IMR-90 (cell line): ENCODE results near the gene PTPN4. TPM values are rescaled to one million over a fixed set of nuclear protein-coding genes. Genes with fewer than 3 reads are reported as not detected.

Source experiments
- ATAC-seq: fragments of 200-7000 bp; cut with Tn5 transposase; 2 replicates; pipeline ENCODE4 v1.9.1; 2020; ENCODE audit warnings: low read depth, mild to moderate bottlenecking, moderate library complexity
- BruUV-seq: library from RNA; stranded (reverse); fragments of 400-500 nt; replicated peaks from 2 replicates; lab custom pipeline; 2021; lab: Mats Ljungman, UMichigan
- CTCF ChIA-PET: fragments of 300-600 bp; formaldehyde crosslinking; extraction: SDS; loops from one replicate; lab custom pipeline; 2021; ENCODE audit warnings: antibody characterized with exemption; lab: Yijun Ruan, JAX
- POLR2A ChIA-PET: fragments of 300-600 bp; sonication (Branson Sonifier 250); formaldehyde crosslinking; loops from one replicate; lab custom pipeline; 2022; ENCODE audit warnings: antibody characterized with exemption; ENCODE audit not compliant: unreplicated experiment; lab: Charles Lee
- DNase-seq: peaks from one replicate; pipeline ENCODE4 v3.0.0; 2013
- H2AFZ ChIP-seq: replicated peaks from 2 replicates; pipeline ENCODE3; 2013; ENCODE audit warnings: low read length, mild to moderate bottlenecking; ENCODE audit not compliant: poor library complexity
- H2AK5ac ChIP-seq: 2 replicates; pipeline ENCODE4 v1.6.1; 2013; ENCODE audit warnings: low read depth, low read length, inconsistent platforms
- H2AK9ac ChIP-seq: replicated peaks from 2 replicates; pipeline ENCODE3; 2013; ENCODE audit warnings: mild to moderate bottlenecking, low read depth, low read length, moderate library complexity; ENCODE audit not compliant: poor library complexity
- H2BK120ac ChIP-seq: 2 replicates; pipeline ENCODE4 v1.6.1; 2013; ENCODE audit warnings: low read depth, low read length, inconsistent platforms
- H2BK15ac ChIP-seq: 3 replicates; pipeline ENCODE4 v1.6.1; 2013; ENCODE audit warnings: low read depth, low read length, inconsistent platforms
- H2BK20ac ChIP-seq: 2 replicates; pipeline ENCODE4 v1.6.1; 2013; ENCODE audit warnings: low read depth, mild to moderate bottlenecking, inconsistent platforms, low read length, moderate library complexity
- H2BK5ac ChIP-seq: 2 replicates; pipeline ENCODE4 v1.6.1; 2013; ENCODE audit warnings: mild to moderate bottlenecking, low read depth, low read length, inconsistent platforms; ENCODE audit not compliant: poor library complexity, severe bottlenecking
- H3K14ac ChIP-seq: replicated peaks from 2 replicates; pipeline ENCODE4 v1.6.1; 2013; ENCODE audit warnings: low read depth, low read length, inconsistent platforms
- H3K18ac ChIP-seq: 2 replicates; pipeline ENCODE4 v1.6.1; 2013; ENCODE audit warnings: low read depth, low read length, control low read depth
- H3K23ac ChIP-seq: 2 replicates; pipeline ENCODE4 v1.6.1; 2013; ENCODE audit warnings: low read depth, low read length, inconsistent platforms
- H3K27ac ChIP-seq: 2 replicates; pipeline ENCODE4 v1.5.1; 2013; ENCODE audit warnings: mild to moderate bottlenecking, control low read depth, low read length; ENCODE audit not compliant: insufficient read depth
- H3K27me3 ChIP-seq: 2 replicates; pipeline ENCODE4 v1.6.1; 2013; ENCODE audit warnings: low read length; ENCODE audit not compliant: control insufficient read depth, insufficient read depth
- H3K36me3 ChIP-seq: 2 replicates; pipeline ENCODE4 v1.6.1; 2013; ENCODE audit warnings: low read length, mixed read lengths; ENCODE audit not compliant: control insufficient read depth, insufficient read depth
- H3K4ac ChIP-seq: 2 replicates; pipeline ENCODE4 v1.6.1; 2013; ENCODE audit warnings: low read depth, low read length, inconsistent platforms
- H3K4me1 ChIP-seq: 2 replicates; pipeline ENCODE4 v1.6.1; 2013; ENCODE audit warnings: low read length, mixed read lengths; ENCODE audit not compliant: control insufficient read depth, insufficient read depth
- H3K4me2 ChIP-seq: 2 replicates; pipeline ENCODE4 v1.6.1; 2013; ENCODE audit warnings: low read depth, mild to moderate bottlenecking, control low read depth, low read length, moderate library complexity
- H3K4me3 ChIP-seq: 2 replicates; pipeline ENCODE4 v1.5.1; 2013; ENCODE audit warnings: low read depth, mild to moderate bottlenecking, control low read depth, low read length, moderate library complexity; ENCODE audit not compliant: insufficient read depth
- H3K56ac ChIP-seq: 2 replicates; pipeline ENCODE4 v1.6.1; 2013; ENCODE audit warnings: low read length, inconsistent platforms; ENCODE audit not compliant: insufficient read depth; ENCODE audit errors: extremely low read depth
- H3K79me1 ChIP-seq, 2 experiments: 2 replicates each; pipeline ENCODE4 v1.6.1; 2013; ENCODE audit warnings: low read length in 2 of 2, inconsistent platforms in 1 of 2, low read depth in 1 of 2
- H3K9ac ChIP-seq: 2 replicates; pipeline ENCODE4 v1.6.1; 2013; ENCODE audit warnings: low read depth, low read length, control low read depth
- H3K9me1 ChIP-seq: 2 replicates; pipeline ENCODE4 v1.6.1; 2013; ENCODE audit warnings: low read length, inconsistent platforms; ENCODE audit not compliant: insufficient read depth
- H3K9me3 ChIP-seq: 2 replicates; pipeline ENCODE4 v1.6.1; 2013; ENCODE audit warnings: low read length; ENCODE audit not compliant: control insufficient read depth, insufficient read depth
- H4K20me1 ChIP-seq: 2 replicates; pipeline ENCODE4 v1.6.1; 2013; ENCODE audit warnings: low read length, inconsistent platforms; ENCODE audit not compliant: insufficient read depth
- H4K5ac ChIP-seq: 2 replicates; pipeline ENCODE4 v1.6.1; 2013; ENCODE audit warnings: mild to moderate bottlenecking, low read depth, low read length, control low read depth
- H4K8ac ChIP-seq, 2 experiments: 2 replicates each; pipeline ENCODE4 v1.6.1; 2013; ENCODE audit warnings: low read depth in 2 of 2, low read length in 2 of 2, control low read depth in 1 of 2, inconsistent platforms in 1 of 2
- H4K91ac ChIP-seq: 2 replicates; pipeline ENCODE4 v1.6.1; 2013; ENCODE audit warnings: low read depth, low read length, inconsistent platforms; ENCODE audit not compliant: insufficient read depth
- FOS ChIP-seq: fragments of 150-350 bp; IDR thresholded peaks from 2 replicates; pipeline ENCODE4 v1.6.1; 2016; ENCODE audit warnings: low read depth, low read length
- POLR2A ChIP-seq: IDR thresholded peaks from 2 replicates; pipeline ENCODE4 v1.6.1; 2012; ENCODE audit warnings: mild to moderate bottlenecking, low read depth, low read length
- dilution Hi-C: fragments of 300-500 bp; cut with HindIII; formaldehyde crosslinking; loops from one replicate; pipeline ENCODE4 v1.14.3; 2018; ENCODE audit warnings: low sequenced_read_pairs; ENCODE audit not compliant: unreplicated experiment
- in situ Hi-C: fragments of 300-500 bp; cut with MboI; formaldehyde crosslinking; loops from 3 replicates; pipeline ENCODE4 v1.14.3; 2019; ENCODE audit warnings: low sequenced_read_pairs, inconsistent platforms, mixed read lengths
- intact Hi-C: fragments of 100-400 bp; cut with micrococcal nuclease; formaldehyde crosslinking; loops from 2 replicates; pipeline ENCODE4 v1.10.0; 2022
- polyA plus RNA-seq, 3 experiments: library from polyadenylated mRNA; depleted of rRNA; stranded (reverse); fragments of >200 nt; gene quantifications; 2 replicates each; pipeline ENCODE4 v1.2.3, GENCODE V29; 2012; ENCODE audit warnings: low replicate concordance in 1 of 3
- total RNA-seq: library from RNA; depleted of rRNA; stranded (reverse); fragments of >200 nt; gene quantifications from 2 replicates; pipeline ENCODE4 v1.2.3, GENCODE V29; 2012

Gene PTPN4
- total and polyA plus RNA-seq, 2 of the 4 experiments (the other 2 are of a cell fraction) = 2.9 to 19.2 TPM

- peaks cover 1% of the 10 kb centered on the region for H3K4me1 ChIP-seq
- no peak overlapping the region for H3K4me2 ChIP-seq
- no peak overlapping the region for H2BK5ac ChIP-seq
- no peaks in the 10 kb centered on the region for H3K27me3 ChIP-seq
- CTCF ChIA-PET = interaction anchor here (0.6 to 0.7 kb wide), 3 partner anchors 10 to 79 kb away, joined by 3 read pairs; no protein-coding TSS in a partner anchor
- H3K23ac ChIP-seq = no peak overlapping the region
- no peak overlapping the region for H2AK5ac ChIP-seq
- no peak overlapping the region for H3K56ac ChIP-seq
- H3K4ac ChIP-seq = no peak overlapping the region
- intact Hi-C loops (no loop called here), dilution Hi-C loops (no loop called here), in situ Hi-C loops (no loop called here)
- TF ChIP-seq POLR2A (no peak), FOS (0 out of 2 replicates have a peak, but pooled peaks have one; percentile 19)
- DNase-seq (peak; percentile 82), ATAC-seq (peak; percentile 69)
- H3K36me3 ChIP-seq = no peaks in the 10 kb centered on the region
- H3K14ac ChIP-seq = no peak overlapping the region
- no peak overlapping the region for H3K27ac ChIP-seq
- no peak overlapping the region for H3K4me3 ChIP-seq
- BruUV-seq = no TSS peak
- H2AK9ac ChIP-seq = no peak overlapping the region
- POLR2A ChIA-PET = no interaction called here
- H4K8ac ChIP-seq = no peak overlapping the region
- H2BK15ac ChIP-seq = no peak overlapping the region
- H2AFZ ChIP-seq = no peak overlapping the region
- H3K9me3 ChIP-seq = no peaks in the 10 kb centered on the region
- no peak overlapping the region for H2BK20ac ChIP-seq
- no peak overlapping the region for H2BK120ac ChIP-seq
- H3K9me1 ChIP-seq = peaks cover 6% of the 10 kb centered on the region; the same call in 1 of the 2 replicates
- H3K18ac ChIP-seq = no peak overlapping the region
- peaks cover 8 to 11% of the 10 kb centered on the region in 2 experiments; a peak in 3 of 4 replicates for H3K79me1 ChIP-seq
- H4K20me1 ChIP-seq = no peaks in the 10 kb centered on the region
- H4K91ac ChIP-seq = no peak overlapping the region
- H3K9ac ChIP-seq = no peak overlapping the region
- H4K5ac ChIP-seq = no peak overlapping the region
These were observed 60.6 kb downstream of the PTPN4 start for GRCh38 chr2:119820275-119820674.
